NCI-H146 treated with DMSO at 0.1 percent for 48 hours (cell line): ENCODE data around the gene FNDC11.

ENCODE experiments used
- DNase-seq: peaks from one replicate; lab custom pipeline; 2025; ENCODE audit not compliant: unreplicated experiment; lab: John Stamatoyannopoulos, UW

Gene FNDC11

GRCh38 chr20:63539092-63539430 lies 14.9 kb upstream of the FNDC11 start:
- no peak for DNase-seq

GRCh38 chr20:63539441-63540370 lies 14.3 kb upstream of the FNDC11 start:
- no peak for DNase-seq

- no peak for DNase-seq
Measured at GRCh38 chr20:63540417-63541186, 13.4 kb upstream of the FNDC11 start.

- DNase-seq = no peak
Measured at GRCh38 chr20:63541371-63541770, 12.6 kb upstream of the FNDC11 start.

GRCh38 chr20:63542031-63542559 lies 11.9 kb upstream of the FNDC11 start:
- DNase-seq = no peak

GRCh38 chr20:63542696-63543095 lies 11.3 kb upstream of the FNDC11 start:
- DNase-seq = no peak

- DNase-seq = no peak
Measured at GRCh38 chr20:63543131-63543530, 10.8 kb upstream of the FNDC11 start.

- no peak for DNase-seq
Measured at GRCh38 chr20:63543733-63544132, 10.2 kb upstream of the FNDC11 start.

GRCh38 chr20:63544241-63544957 lies 9.6 kb upstream of the FNDC11 start:
- DNase-seq = no peak

- no peak for DNase-seq
Measured at GRCh38 chr20:63544958-63545516, 8.9 kb upstream of the FNDC11 start.

- DNase-seq = peak; percentile 85
Measured at GRCh38 chr20:63545814-63546213, 8.1 kb upstream of the FNDC11 start.

- peak; percentile 76 for DNase-seq
Measured at GRCh38 chr20:63546256-63546955, 7.6 kb upstream of the FNDC11 start.

- DNase-seq = no peak
Measured at GRCh38 chr20:63546956-63547724, 6.8 kb upstream of the FNDC11 start.

- DNase-seq = no peak
Measured at GRCh38 chr20:63547725-63548480, 6.1 kb upstream of the FNDC11 start, which contains the start of gene SRMS. SRMS (minus strand) TSS chr20:63547749; CDS start chr20:63547463, 286 bp downstream.

GRCh38 chr20:63548542-63548941 lies 5.4 kb upstream of the FNDC11 start:
- no peak for DNase-seq

GRCh38 chr20:63549019-63549418 lies 4.9 kb upstream of the FNDC11 start:
- DNase-seq = no peak

GRCh38 chr20:63549679-63550282 lies 4.2 kb upstream of the FNDC11 start:
- no peak for DNase-seq

GRCh38 chr20:63551068-63551467 lies 2.9 kb upstream of the FNDC11 start:
- no peak for DNase-seq
